RWPE2 (cell line): Measurements from ENCODE around the gene ATP10B.

Source experiments
- ATAC-seq: fragments of 200-7000 bp; cut with Tn5 transposase; 3 replicates; pipeline ENCODE4 v1.9.1; 2021; ENCODE audit warnings: low read depth
- DNase-seq: peaks from one replicate; pipeline ENCODE4 v3.0.0-alpha.2; 2020; ENCODE audit warnings: low spot score
- H3K27ac ChIP-seq: fragments of 450-650 bp; 2 replicates; pipeline ENCODE4 v1.5.1; 2017; ENCODE audit warnings: mild to moderate bottlenecking; ENCODE audit not compliant: poor library complexity, severe bottlenecking
- H3K27me3 ChIP-seq: fragments of 250-450 bp; sonication (Bioruptor Pico); 2 replicates; pipeline ENCODE4 v1.5.1; 2021; ENCODE audit warnings: mild to moderate bottlenecking, moderate library complexity; ENCODE audit not compliant: insufficient read depth, poor library complexity, severe bottlenecking
- H3K36me3 ChIP-seq: fragments of 250-450 bp; sonication (Bioruptor Pico); 2 replicates; pipeline ENCODE4 v1.5.1; 2020; ENCODE audit warnings: low read depth, mild to moderate bottlenecking, moderate library complexity
- H3K4me1 ChIP-seq: fragments of 250-450 bp; sonication (Bioruptor Pico); 2 replicates; pipeline ENCODE4 v1.5.1; 2021; ENCODE audit warnings: mild to moderate bottlenecking, moderate library complexity; ENCODE audit not compliant: insufficient read depth, poor library complexity, severe bottlenecking
- H3K4me3 ChIP-seq: fragments of 250-450 bp; sonication (Bioruptor Pico); 2 replicates; pipeline ENCODE4 v1.5.1; 2021; ENCODE audit warnings: mild to moderate bottlenecking, moderate library complexity; ENCODE audit not compliant: severe bottlenecking
- H3K9me3 ChIP-seq: fragments of 250-450 bp; sonication (Bioruptor Pico); 2 replicates; pipeline ENCODE4 v1.5.1; 2021; ENCODE audit warnings: mild to moderate bottlenecking, moderate library complexity; ENCODE audit not compliant: severe bottlenecking
- TF ChIP-seq, protein P1 (sequence below): fragments of 450-650 bp; IDR thresholded peaks from one replicate; pipeline ENCODE4 v1.5.1; 2017; ENCODE audit warnings: mild to moderate bottlenecking, moderate library complexity; ENCODE audit not compliant: poor library complexity, severe bottlenecking

The ATP10B gene

DNA sequence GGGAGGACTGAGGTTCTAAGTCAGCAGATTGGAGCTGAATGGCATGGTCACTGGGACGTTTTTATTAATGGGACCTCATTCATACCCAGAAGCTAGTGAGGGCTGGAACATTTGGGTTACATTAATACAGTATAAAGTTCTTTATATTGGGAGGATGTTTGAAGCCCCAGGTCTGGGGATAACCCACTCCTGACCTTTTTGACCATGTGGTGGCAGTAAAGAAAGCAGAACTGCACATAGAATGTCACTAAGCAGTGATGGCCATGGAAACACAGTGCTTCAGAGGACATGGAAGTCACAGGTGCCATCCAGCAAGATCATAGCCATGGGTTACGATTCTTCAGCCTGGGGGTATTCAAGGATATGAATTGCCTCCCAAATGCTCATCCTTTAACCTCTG, 176.0 kb downstream of the ATP10B start:
- DNase-seq (no peak), ATAC-seq (no peak; the same call in 2 of the 3 replicates)
- no peak overlapping the region for H3K27ac ChIP-seq
- H3K4me3 ChIP-seq = no peak overlapping the region
- TF ChIP-seq, protein P1, sequence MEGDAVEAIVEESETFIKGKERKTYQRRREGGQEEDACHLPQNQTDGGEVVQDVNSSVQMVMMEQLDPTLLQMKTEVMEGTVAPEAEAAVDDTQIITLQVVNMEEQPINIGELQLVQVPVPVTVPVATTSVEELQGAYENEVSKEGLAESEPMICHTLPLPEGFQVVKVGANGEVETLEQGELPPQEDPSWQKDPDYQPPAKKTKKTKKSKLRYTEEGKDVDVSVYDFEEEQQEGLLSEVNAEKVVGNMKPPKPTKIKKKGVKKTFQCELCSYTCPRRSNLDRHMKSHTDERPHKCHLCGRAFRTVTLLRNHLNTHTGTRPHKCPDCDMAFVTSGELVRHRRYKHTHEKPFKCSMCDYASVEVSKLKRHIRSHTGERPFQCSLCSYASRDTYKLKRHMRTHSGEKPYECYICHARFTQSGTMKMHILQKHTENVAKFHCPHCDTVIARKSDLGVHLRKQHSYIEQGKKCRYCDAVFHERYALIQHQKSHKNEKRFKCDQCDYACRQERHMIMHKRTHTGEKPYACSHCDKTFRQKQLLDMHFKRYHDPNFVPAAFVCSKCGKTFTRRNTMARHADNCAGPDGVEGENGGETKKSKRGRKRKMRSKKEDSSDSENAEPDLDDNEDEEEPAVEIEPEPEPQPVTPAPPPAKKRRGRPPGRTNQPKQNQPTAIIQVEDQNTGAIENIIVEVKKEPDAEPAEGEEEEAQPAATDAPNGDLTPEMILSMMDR = peak; percentile 14
- H3K27me3 ChIP-seq = no peaks in the 10 kb centered on the region
- no peaks in the 10 kb centered on the region for H3K36me3 ChIP-seq
- no peaks in the 10 kb centered on the region for H3K9me3 ChIP-seq
- H3K4me1 ChIP-seq = no peaks in the 10 kb centered on the region

DNA sequence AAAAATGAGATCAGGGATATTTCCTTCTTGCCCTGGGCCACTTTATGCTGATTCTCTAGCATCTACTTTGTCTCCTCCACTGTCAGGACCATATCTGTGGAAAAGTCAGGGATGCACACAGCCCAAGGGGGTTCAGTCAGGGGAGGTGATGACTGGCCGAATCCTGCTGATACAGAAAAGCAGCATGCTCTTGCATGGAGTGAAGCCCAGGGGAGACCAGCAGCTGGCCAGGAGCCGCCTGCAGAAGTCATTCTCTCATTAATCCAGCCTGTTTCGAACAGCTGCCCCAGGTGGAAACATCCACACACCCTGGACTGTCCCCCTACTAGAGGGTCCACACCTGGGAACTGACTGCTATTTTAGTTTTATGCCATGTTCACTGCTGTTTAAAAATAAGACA, 177.1 kb downstream of the ATP10B start:
- no peaks in the 10 kb centered on the region for H3K9me3 ChIP-seq
- H3K4me1 ChIP-seq = no peaks in the 10 kb centered on the region
- ATAC-seq = no peak
- H3K27me3 ChIP-seq = no peaks in the 10 kb centered on the region
- no peak for DNase-seq
- H3K4me3 ChIP-seq = no peak overlapping the region
- H3K36me3 ChIP-seq = no peaks in the 10 kb centered on the region
- TF ChIP-seq, protein P1 = no peak
- no peak overlapping the region for H3K27ac ChIP-seq

DNA sequence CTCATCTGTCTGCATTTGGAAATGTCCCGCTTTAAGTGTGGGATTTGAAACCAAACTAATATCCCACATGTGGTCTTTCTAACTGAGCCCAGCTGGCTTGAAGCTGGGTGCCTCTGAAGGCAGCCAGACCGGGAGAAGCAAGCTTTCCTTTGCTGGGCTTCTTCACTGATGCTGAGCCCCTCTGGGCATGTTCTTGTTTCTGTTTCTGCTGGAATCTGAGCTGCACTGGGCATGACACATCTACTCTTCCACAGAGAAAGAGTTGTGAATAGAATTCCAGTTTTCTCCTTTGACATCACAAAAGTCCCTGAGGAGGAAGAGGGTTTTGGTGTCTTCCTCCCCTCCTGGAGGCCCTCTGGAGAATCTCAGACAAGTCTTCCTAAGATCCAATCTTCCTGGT, 179.5 kb downstream of the ATP10B start:
- H3K27ac ChIP-seq = no peak overlapping the region
- H3K9me3 ChIP-seq = no peaks in the 10 kb centered on the region
- TF ChIP-seq, protein P1 = no peak

DNA sequence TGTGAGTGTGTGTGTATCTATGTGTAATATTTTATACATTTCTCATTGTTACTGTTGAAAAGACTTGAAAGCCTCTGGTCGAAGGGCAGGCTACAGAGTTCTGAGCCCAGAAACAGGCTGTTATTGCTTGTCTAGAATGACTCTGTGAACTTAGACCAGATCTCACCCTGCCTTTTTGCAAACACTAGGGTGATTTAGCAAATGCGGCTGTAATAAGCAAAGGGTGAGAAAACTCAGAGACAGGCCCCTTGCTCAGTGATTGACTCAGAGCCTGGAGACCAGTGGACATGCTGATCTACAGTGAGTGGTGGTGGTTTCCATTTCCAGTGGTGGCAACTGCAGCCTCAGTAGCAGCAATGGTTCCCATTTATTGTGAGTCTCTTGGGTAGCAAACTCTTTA, 183.7 kb downstream of the ATP10B start:
- H3K9me3 ChIP-seq = no peaks in the 10 kb centered on the region
- H3K4me1 ChIP-seq = no peaks in the 10 kb centered on the region
- ATAC-seq = no peak; the same call in 2 of the 3 replicates
- H3K36me3 ChIP-seq = no peaks in the 10 kb centered on the region
- no peak overlapping the region for H3K4me3 ChIP-seq
- no peak for DNase-seq
- H3K27ac ChIP-seq = no peak overlapping the region
- H3K27me3 ChIP-seq = no peaks in the 10 kb centered on the region
- TF ChIP-seq, protein P1 = no peak

More for the DNA sequence above, 179.5 kb downstream of the ATP10B start:
- ATAC-seq (no peak), DNase-seq (no peak)
- Histone ChIP-seq H3K4me3 (no peak overlapping the region), H3K36me3 (no peaks in the 10 kb centered on the region), H3K27me3 (no peaks in the 10 kb centered on the region), H3K4me1 (no peaks in the 10 kb centered on the region)

DNA sequence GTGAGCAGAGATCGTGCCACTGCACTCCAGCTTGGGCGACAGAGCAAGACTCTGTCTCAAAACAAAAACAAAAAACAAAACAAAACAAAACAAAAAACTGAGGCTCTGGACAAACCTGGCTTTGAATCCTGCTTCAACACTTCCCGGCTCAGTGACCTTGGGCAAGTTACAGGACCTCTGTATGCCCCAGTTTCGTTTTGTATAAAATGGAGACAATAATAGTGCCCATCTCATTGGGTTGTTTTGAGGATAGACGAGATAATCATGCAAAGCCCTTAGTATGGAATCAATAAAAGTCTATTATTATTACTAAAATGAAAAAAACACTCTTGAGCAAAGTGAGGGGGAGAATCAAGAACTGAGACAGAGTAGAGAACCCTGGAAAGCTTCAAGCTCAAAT, 184.9 kb downstream of the ATP10B start:
- Histone ChIP-seq H3K27me3 (no peaks in the 10 kb centered on the region), H3K4me3 (no peak overlapping the region), H3K4me1 (no peaks in the 10 kb centered on the region), H3K36me3 (no peaks in the 10 kb centered on the region), H3K9me3 (no peaks in the 10 kb centered on the region), H3K27ac (no peak overlapping the region)
- TF ChIP-seq, protein P1 = no peak
- ATAC-seq = no peak
- DNase-seq = no peak
